ENCODE measurements around the gene RASGRP2.
A peak's percentile ranks its signal among the peaks of the same experiment; 100 is the strongest.

The RASGRP2 gene

DNA sequence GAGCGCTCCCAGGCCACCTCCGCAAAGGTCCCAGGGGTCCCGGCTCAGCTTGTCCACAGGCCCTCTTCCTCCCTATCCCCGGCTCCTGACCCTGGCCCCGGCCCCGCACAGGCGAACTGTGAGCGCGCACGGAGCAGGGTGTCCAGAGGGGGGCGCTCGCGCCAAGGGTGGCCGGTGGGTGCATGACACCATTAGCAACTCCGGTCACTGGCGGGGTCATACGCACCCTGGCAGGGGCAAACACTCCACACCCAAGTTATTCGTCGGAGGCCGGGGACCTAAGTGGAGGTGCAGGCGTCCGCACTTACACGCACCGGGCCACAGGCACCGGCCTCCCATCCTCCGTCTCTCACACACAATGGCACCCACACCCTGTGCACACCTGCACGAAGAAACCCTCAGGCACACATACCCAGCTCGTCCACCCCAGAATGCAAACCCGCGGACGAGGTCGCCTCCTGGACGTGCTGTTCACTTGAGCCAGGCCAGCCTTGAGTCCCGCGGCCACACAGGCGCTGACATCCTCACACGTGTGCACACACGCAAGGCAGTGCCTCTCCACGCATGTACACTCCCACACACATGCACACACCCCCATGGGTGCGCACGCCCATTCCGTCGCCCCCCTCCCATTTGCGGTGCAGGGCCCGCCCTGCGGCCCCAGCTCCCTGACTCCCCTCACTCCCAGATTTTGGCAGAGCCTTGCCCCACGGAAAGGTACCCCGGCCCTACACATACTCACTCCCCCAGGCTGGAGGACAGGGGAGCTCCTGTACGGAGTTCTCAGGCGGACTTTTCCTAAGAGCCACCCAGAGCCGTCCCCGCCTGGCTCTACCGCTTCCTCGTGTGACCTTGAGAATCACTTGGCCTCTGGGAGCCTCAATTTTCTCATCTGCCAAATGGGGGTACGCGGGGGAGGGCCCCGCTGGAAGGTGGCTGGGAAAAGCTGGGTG is at the start of gene RASGRP2:
Gene RASGRP2, minus strand, starts transcription at position 552 of the 953 bp plus-strand sequence. CDS start 1,276 bp downstream, outside the sequence.
- DNase-seq, result peak; percentile 82

DNA sequence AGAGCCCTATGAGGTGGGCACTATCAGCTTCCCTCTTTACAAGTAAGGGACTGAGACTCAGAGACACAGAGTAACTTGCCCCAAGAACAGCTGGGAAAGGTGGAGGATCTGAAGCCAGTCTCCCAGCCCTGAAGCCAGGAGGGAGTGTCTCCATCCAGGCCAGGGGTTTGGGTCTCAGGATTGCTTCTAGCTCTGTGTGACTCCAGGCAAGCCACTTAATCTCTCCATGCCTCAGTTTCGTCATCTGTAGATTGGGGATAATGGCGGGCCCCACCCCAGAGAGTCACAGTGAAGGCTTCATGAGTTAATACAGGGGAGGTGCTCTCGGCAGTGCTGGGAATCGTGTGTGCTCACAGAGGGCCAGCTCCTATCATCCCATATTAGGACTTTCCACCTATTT is 48.5 kb upstream of the RASGRP2 start:
- no peak for DNase-seq

DNA sequence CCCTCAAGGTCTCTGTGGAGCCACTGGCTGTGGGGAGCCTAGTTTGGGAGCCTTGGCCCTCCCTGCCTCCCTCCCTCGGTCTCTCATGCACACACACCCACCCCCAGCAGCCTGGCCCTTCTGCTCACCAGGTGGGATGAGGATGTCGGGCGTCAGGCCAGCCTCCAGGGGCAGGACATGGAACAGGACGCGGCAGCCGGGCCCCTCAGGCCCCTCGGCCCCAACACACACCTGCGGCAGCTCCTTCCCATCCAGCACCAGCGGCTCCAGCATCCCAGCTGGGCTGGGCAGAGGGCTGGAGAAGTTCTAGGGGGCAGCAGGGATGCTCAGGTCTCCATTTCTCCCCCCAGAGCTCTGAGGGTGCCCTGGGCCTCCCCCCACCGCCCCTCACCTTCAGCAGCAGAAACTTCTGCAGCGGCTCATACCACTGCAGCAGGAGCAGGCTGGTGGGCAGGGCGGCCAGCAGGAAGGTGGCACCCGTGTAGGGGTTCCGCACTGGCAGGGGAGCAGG is 47.9 kb upstream of the RASGRP2 start:
- no peak for DNase-seq

DNA sequence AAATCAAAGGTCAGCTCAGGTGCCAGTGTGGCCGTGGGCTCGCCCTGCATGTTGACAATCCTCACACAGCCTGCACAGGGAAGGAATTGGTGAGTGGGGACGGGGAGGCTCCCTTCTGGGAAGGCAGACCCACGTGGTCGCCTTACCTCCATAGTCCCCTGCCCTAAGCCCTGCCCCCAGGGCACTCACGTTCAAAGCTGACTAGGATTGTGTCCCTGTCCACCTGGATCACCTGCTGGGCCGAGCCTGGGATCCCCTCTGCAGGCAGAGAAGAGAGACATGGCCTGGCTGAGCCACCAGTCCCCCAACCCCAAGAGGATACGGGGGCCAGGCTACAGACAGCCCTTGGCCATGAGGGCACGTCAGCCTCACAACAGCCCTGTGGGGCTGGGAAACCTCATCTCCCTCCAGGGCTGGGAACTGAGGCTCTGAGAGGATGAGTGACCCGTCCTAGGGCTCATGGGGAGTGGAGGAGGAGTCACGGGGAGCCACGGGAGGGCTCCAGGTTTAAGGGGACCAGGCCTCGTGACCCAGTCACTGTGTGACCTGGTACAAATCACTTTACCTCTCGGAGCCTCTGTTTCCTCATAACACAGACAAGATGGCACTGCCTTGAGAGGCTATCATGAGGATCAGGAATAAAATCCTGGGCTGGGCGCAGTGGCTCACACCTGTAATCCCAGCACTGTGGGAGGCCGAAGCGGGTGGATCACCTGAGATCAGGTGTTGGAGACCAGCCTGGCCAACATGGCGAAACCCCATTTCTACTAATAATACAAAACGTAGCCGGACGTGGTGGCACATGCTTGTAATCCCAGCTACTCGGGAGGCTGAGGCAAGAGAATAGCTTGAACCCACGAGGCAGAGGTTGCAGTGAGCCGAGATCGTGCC is 46.5 kb upstream of the RASGRP2 start:
- DNase-seq, result no peak

DNA sequence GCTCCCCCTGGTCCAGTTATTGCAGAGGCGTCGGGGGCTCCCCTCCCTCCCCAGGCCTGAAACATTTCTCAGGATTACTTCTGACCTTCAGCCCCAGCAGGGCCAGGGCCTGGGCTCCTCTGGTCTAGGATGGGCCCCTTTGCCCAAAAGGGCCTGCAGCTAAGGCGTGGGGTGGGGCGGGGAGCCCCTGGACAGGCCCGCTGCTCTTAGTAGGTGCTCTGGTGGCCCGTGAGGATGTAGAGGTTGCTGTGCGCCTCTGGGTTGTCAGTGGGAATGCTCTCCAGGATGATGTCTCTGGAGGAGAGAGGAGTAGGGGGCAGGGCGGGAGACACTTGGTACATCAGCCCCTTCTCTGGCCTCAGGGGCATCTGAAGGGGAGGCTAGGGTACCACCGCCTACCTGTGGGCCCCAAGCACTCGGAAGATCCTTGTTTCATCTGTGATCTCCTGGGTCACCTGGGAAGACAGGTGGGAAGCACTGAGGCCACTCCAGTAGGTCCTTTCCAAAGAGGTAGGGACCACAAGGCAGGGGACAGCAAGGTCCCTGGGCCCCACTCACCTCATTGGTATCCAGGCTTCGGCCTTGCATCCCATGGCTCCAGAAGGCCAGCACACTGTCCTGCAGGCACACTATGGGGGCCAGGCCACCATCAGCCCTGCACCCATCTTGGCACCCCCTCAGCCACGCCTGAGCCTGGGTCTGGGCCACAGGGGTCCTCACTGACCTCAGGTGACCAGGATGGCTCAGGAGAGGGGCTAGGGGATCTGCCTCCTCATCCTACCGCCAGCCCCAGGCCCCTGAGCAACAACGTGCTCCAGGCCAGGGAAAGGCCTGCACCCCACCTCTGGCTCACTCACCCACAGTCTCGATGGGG is 45.6 kb upstream of the RASGRP2 start:
- no peak for DNase-seq

DNA sequence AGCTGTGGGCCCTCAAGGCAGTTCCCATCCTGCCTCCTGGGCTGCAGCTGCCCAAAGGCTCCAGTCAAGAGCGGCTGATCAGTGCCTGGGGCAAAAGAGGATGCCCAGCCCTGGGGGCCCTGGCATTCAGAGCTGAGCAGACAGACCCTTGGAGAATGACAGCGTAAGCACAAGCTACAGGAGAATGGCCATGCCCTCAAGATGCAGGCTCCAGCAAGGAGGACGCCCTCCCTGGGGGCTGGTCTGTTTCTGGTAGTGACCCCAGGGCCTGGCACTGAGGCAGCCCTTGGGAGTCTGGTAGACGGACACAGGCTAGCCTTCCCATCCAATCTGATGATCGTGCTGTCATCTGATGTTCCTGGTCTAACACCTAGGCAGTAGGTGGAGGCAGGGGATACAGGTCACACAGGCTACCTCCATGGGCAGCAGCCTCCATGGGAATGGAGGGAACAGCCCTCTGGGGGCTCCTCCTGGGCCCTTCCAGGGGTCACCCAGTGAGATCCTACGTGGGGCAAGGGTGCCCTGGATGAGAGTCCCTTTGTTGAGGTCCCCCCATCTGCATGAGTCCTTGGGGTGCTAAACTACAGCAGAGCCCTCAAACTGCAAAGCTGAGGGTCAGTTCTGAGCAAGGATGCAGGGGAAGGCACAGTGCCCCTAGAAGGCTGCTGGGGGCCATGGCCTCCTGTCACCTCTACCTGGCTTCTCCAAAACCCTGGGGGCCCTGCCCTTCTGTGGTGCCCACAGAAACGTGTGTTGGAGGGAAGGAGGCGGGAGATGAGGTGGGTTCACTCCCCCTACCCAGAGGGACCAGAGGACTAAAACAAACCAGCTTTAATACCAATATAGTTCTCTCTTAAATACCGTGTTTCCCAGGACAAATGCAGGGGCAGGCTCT is 44.6 kb upstream of the RASGRP2 start:
- no peak for DNase-seq

DNA sequence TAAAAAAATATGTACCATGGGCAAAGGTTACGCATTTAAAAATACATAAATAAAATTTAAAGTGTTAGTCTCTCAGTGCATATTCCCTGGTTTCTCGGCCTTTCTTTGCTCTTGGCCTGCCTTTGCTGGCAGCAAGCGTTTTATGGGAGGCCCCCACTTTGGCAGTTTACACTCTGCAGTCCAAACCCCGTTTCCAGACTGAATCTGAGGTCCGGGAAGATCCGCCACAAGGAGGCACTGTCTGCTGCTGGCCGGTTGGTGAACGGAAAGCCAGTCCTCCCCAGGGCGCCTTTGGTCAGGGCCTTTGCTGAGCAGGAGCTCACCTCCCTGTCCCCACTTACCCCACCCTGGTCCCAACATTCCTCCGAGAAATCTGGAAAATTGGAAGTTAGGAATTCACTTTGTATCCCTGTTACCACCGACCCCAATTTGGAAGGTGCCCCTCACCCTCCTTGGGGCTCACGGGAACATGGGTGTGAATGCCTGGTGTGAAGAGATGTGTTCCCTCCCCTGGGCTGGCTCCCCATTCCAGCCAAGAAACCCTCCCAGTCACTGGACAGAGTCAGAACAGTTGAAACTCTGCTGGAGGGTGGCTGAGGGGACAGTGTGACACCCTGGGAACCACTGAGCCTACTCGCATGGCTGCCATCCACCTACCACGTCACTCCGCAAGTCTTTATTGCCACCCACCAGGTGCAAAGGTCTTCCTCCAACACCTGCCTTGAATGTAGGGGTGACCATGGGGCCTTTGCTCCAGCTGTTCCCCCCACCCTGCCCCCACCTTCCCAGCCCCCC is 43.8 kb upstream of the RASGRP2 start:
- DNase-seq, result peak; percentile 69

DNA sequence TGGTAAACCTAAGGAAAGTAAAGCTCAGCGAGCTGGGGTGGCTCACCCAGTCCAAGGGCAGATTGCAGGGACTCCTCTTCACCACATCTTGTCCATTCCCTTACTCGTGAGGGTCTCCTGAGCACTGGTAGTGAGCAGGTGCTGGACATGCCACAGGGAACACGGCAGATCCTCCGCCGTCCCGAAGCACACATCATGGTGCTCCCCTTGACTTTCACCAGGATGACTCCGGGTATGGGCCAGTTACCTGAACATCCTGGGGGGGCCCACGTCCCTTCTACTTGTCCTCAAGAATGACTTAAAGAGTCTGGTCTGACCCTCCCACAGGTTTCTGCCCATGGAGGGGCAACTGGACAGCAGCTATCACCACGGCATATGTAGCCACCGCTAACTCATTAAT is 42.4 kb upstream of the RASGRP2 start:
- no peak for DNase-seq

DNA sequence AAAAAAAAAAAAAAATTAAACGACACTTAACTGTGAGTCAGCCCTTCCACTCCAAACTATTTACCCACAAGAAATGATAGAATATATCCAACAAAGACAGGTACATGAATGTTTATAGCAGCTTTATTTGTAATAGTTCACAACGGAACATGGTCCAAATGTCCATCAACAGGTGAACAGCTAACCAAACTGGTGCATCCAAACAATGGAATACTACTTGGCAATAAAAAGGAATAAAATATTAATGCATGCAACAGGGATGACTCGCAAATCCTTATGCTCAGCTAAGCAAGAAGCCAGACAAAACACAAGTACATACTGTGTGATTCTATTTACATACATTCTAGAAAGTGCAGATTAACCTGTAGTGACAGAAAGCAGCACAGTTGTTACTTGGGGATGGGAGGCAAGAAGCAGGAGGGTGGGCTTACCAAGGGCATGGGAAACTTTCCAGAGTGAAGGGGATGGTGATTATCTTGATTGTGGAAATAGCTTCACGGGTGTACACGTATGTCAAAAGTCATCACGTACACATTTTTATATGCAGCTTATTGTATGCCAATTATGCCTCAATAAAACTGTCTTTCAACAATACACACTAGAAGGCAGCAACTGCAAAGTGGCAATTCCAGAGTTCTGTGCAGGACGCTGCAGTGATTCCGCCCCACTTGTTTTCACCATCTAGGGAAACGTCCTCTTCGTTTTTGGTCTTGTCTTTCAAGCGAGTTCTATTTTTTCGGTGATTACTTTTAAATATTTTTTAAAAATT is 41.1 kb upstream of the RASGRP2 start:
- no peak for DNase-seq

DNA sequence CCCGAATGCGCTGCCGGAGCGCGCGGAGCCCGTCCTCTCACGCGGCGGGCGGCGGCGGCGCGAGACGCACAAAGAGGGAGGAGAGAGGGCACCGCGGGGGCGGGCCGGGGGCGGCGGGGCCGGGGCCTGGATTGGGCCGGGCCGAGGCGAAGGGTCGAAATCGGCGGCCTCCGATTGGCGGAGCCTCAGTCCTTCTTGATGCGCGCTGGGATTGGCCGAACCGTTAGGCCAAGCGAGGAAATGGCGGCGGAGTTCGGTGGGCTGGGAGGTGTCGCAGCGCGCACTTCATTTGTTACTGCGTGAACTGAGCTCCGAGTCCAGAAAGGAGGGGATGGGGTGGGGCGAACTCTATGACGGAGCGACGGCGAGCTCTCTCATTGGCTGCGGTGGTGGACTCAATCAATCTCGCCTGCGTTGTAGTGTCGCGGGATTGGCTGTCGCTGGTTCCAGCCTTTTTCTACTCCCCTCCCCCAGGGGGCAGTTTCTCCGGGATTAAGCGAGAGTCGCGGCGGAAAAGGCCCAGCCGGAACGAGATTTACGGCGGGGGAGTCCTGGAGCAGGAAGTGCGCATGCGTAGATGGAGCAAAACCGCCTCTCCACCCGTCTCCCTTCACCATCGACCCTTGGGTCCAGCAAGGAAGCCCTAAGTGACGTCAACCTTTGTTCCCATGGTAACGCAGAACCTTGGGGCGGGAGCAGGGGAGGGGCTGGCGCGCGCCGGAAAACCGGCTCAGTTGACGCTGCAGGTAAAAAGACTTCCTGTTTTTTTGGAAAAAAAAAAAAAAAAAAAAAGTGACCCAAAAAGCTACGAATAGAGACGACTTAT is 34.7 kb upstream of the RASGRP2 start, which contains the start of gene SF1:
Gene SF1, minus strand, starts transcription at position 70 of the 826 bp plus-strand sequence. CDS start 150 bp downstream, outside the sequence.
- DNase-seq, result peak; percentile 100

DNA sequence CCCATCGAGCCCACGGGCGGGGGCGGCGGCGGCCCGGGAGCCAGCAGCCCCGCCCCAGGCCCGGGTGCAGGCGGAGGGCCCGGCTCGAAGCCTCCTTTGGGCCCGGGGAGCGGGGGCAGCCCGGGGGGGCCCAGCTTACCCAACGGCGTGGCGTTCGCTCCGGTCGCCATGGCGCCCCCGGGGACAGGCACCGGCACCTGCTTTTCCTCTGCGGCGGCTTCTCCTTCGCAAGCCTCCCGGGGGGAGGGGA is 34.2 kb upstream of the RASGRP2 start:
- DNase-seq, result no peak

DNA sequence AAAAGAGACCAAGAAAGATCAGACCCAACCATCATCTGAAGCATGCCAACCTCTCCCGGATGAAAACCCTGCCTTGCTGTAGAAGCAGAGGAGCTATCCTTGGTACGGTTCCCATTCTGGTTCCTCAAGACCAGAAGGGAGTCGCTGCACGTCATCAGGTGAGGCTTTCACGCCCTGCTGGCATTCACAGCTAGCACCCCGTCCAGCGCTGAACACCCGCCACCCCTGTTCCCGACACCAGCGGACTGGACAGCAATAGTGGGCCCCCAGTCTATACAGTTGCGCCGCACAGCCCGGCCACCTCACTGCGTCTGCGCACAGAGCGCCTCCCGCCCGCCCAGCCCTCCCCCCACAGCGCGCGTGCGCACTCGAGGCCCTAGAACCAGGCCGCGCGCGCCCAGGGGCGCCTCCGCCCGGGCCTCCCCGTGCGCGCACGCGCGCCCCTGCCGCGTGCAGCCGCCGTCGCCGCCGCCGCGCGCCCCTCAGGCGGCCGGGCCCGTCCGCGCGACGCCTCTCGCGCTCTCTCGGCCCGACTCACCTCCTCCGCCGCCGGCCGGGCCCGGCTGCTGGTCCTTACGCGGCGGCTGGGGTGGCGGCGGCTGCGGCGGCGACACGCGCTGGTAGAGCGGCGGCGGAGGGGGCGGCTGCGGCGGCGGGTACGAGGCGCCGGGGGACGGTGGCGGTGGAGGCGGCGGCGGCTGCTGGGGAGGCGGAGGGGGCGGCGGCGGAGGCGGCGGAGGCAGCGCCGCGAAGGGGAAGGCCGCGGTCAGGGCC is 33.7 kb upstream of the RASGRP2 start:
- peak; percentile 95 for DNase-seq

DNA sequence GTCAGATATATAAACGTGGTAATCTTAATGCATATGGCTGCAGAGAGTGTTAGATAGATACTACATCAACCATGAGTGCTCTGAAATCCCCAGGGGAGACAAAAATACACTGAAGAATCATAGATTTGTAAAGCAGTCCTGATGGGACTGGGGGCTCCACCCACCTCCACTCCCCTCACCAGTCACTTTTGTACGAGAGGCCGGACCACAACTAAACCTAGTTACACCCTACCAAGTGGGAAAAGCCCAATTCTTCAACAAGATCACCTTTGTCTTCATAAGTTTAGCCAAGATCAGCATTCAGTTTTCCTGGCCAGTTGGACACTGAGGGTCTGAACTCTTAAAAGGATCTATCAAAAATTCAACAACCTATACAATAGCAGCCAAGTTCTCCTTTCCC is 32.9 kb upstream of the RASGRP2 start:
- DNase-seq, result no peak

DNA sequence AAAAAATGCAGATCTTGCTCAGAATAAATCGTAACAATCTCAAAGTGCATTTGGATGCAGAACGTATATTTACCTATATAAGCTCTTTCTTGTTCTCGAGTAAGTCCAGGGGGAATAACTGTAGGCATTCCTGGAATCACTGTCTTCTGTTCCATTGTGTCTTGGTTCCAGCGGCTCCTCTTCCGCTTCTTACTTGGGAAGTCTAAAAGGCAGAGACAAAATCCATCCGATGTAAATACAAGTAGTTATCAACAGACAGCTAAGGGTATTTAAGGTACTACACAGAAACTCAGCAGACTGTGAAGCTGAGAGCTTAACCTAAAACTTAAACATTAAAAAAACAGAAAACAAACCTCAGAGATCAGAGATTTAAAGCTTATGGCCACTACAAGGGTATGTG is 32.5 kb upstream of the RASGRP2 start:
- no peak for DNase-seq

DNA sequence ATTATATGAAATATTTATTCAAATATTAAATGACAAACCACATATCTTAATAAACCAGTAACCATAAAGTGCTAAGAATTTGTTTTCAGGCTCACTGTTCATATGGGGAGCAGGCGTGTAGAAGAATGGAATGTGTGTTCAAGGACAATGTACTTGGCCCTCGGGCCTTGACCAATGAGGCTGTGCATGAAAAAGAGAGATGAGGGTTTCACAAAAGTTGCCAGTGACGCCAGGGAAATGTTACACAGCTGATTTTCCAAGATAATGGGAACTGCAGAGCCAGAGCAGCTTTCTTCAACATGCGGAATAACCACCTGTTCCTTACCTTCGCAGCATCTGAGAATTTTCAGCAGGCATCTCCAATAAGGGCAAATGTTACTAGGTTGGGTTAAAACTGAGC is 30.2 kb upstream of the RASGRP2 start:
- no peak for DNase-seq

DNA sequence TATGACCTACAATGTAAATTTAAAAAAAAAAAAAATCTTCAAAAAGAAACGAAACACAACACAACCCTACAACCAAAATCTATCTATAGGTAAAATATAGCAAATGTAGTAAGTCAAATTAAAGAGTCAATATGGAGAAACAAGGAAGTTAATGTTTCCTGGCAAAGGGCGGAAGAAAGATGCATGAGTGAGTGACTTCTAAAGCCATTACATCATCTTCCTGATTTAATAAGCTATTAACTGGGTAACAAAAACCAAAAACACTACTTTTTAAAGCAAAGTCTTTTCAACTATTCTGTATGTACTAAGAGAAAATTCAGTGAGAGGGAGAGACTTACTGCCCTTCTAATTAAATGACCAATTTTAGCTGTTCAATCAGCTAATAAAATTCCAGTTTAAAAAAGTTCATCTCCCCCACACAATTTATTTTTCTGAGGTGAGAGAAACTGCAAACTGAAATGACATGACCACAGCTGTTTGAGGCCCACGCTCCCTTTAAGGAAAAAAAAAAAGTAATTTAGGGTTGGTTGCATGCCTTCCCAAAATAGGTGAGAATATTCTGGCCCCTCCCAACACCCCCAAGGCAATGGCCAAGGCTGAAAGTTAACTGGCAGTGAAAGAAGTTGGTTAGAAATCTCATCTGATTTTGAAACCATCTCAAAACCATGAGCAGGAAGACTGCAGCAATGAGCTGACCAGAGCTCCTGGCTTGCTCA is 28.5 kb upstream of the RASGRP2 start:
- DNase-seq, result no peak

DNA sequence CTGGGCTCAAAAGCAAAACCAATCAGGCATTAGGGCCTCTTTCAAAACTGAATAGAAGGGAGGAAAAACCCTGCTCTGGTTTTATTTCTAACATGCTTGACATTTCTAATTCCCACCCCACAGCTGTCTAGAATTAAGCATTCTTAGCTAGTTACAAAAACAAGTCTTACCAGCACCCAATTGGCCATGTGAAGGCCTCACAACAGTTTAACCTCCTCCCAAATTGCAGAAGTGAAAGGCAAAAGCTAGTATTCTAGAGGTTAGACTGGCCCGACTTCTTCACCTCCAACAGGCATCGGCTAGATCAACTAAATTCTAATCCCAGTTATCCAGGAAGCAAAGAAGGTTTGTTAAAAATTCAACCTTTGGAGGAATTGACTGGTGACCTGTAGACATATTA is 27.9 kb upstream of the RASGRP2 start:
- DNase-seq, result no peak

Measured in RPMI8226 (cell line).